Measurements from ENCODE around the gene FPGS.

GRCh38 chr9:127783111-127784008 lies 19.3 kb upstream of the FPGS start:
- TF ChIP-seq CTCF (IDR thresholded peaks at IDR 0.05) = no peak
- TF ChIP-seq EZH2phosphoT487 (IDR thresholded peaks at IDR 0.05) = no peak
